Measurements from ENCODE around the gene PPAN. TPM values are rescaled to one million over a fixed set of nuclear protein-coding genes. Genes with fewer than 3 reads are reported as not detected.

PPAN gene
- polyA plus RNA-seq, 3 donors: 7.2 to 26.2 (median 7.6) TPM

- Mint-ChIP-seq H3K9me3 (no peaks in the 10 kb centered on the region), H3K27me3 (ENCODE audit: low read depth in 3 of 3) (no peaks in the 10 kb centered on the region), H3K4me1 (peaks cover 33% of the 10 kb centered on the region), H3K27ac (peak overlapping the region in 1 of 7 donors; percentile 20), H3K36me3 (peaks cover 33 to 50% of the 10 kb centered on the region in 2 donors), H3K4me3 (peak overlapping the region in 1 of 2 donors; percentile 24)
- Histone ChIP-seq H3K79me2 (ENCODE audit: insufficient read depth, low read length) (peaks cover 33% of the 10 kb centered on the region), H3K27me3 (ENCODE audit: control insufficient read depth in 2 of 2, insufficient read depth in 2 of 2, low read length in 2 of 2) (no peaks in the 10 kb centered on the region), H3K4me2 (replicated peaks; ENCODE audit: extremely low read depth, low read length, poor library complexity, severe bottlenecking) (no peak overlapping the region), H3K4me1 (ENCODE audit: control insufficient read depth in 1 of 2, insufficient read depth in 2 of 2, low read length in 2 of 2) (peaks cover 28 to 37% of the 10 kb centered on the region in 2 donors), H3K36me3 (replicated peaks in 1 of 2; ENCODE audit: control insufficient read depth in 1 of 2, insufficient read depth in 2 of 2, low read length in 2 of 2) (peaks cover 38% of the 10 kb centered on the region in 2 donors), H4K20me1 (ENCODE audit: insufficient read depth, low read length) (peaks cover 54% of the 10 kb centered on the region), H3K27ac (ENCODE audit: low read depth in 1 of 2, low read length in 2 of 2) (no peak overlapping the region), H3K4me3 (replicated peaks in 1 of 3; ENCODE audit: low read depth in 2 of 3, low read length in 3 of 3) (no peak overlapping the region), H3K9me3 (replicated peaks in 1 of 2; ENCODE audit: control insufficient read depth in 1 of 2, insufficient read depth in 1 of 2, low read length in 2 of 2) (no peaks in the 10 kb centered on the region), H3K9ac (ENCODE audit: insufficient read depth, low read length, poor library complexity, severe bottlenecking) (no peak overlapping the region), H2AFZ (ENCODE audit: insufficient read depth, low read depth, low read length, poor library complexity, severe bottlenecking) (no peak overlapping the region)
- TF ChIP-seq, protein P1, sequence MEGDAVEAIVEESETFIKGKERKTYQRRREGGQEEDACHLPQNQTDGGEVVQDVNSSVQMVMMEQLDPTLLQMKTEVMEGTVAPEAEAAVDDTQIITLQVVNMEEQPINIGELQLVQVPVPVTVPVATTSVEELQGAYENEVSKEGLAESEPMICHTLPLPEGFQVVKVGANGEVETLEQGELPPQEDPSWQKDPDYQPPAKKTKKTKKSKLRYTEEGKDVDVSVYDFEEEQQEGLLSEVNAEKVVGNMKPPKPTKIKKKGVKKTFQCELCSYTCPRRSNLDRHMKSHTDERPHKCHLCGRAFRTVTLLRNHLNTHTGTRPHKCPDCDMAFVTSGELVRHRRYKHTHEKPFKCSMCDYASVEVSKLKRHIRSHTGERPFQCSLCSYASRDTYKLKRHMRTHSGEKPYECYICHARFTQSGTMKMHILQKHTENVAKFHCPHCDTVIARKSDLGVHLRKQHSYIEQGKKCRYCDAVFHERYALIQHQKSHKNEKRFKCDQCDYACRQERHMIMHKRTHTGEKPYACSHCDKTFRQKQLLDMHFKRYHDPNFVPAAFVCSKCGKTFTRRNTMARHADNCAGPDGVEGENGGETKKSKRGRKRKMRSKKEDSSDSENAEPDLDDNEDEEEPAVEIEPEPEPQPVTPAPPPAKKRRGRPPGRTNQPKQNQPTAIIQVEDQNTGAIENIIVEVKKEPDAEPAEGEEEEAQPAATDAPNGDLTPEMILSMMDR (IDR thresholded peaks at IDR 0.05): no peak
- no peak for DNase-seq
- intact Hi-C loops (cut with micrococcal nuclease): no loop called here
- 95% methylated on average over 14 of the region's 21 CpGs for WGBS (ENCODE audit: insufficient coverage)
Measured at GRCh38 chr19:10116866-10117616, 10.9 kb downstream of the PPAN start.

GRCh38 chr19:10118960-10119359 is 12.8 kb downstream of the PPAN start:
- Histone ChIP-seq H3K9me3 (replicated peaks in 1 of 2; ENCODE audit: control insufficient read depth in 1 of 2, insufficient read depth in 1 of 2, low read length in 2 of 2) (no peaks in the 10 kb centered on the region), H3K36me3 (replicated peaks in 1 of 2; ENCODE audit: control insufficient read depth in 1 of 2, insufficient read depth in 2 of 2, low read length in 2 of 2) (peaks cover 38% of the 10 kb centered on the region in 2 donors), H3K9ac (ENCODE audit: insufficient read depth, low read length, poor library complexity, severe bottlenecking) (peak overlapping the region; percentile 81), H3K4me1 (ENCODE audit: control insufficient read depth in 1 of 2, insufficient read depth in 2 of 2, low read length in 2 of 2) (peaks cover 25 to 34% of the 10 kb centered on the region in 2 donors), H3K27me3 (ENCODE audit: control insufficient read depth in 2 of 2, insufficient read depth in 2 of 2, low read length in 2 of 2) (no peaks in the 10 kb centered on the region), H4K20me1 (ENCODE audit: insufficient read depth, low read length) (peaks cover 54% of the 10 kb centered on the region), H2AFZ (ENCODE audit: insufficient read depth, low read depth, low read length, poor library complexity, severe bottlenecking) (peak overlapping the region; percentile 88), H3K27ac (ENCODE audit: low read depth in 1 of 2, low read length in 2 of 2) (peak overlapping the region; percentile 73 to 88), H3K79me2 (ENCODE audit: insufficient read depth, low read length) (peaks cover 33% of the 10 kb centered on the region), H3K4me2 (replicated peaks; ENCODE audit: extremely low read depth, low read length, poor library complexity, severe bottlenecking) (peak overlapping the region; percentile 94), H3K4me3 (replicated peaks in 1 of 3; ENCODE audit: low read depth in 2 of 3, low read length in 3 of 3) (peak overlapping the region; percentile 79 to 98 (median 98))
- Mint-ChIP-seq H3K4me1 (peaks cover 25% of the 10 kb centered on the region), H3K9me3 (no peaks in the 10 kb centered on the region), H3K27me3 (ENCODE audit: low read depth in 3 of 3) (no peaks in the 10 kb centered on the region), H3K4me3 (peak overlapping the region; percentile 87 to 92), H3K27ac (peak overlapping the region; percentile 81 to 94 (median 88)), H3K36me3 (peaks cover 33 to 46% of the 10 kb centered on the region in 2 donors)
- intact Hi-C loops (cut with micrococcal nuclease): loop anchor here in 1 of 2 donors (1.0 kb wide), 1 partner anchor 13 kb away; the partner anchor contains the start of gene PPAN
- TF ChIP-seq, protein P1 (IDR thresholded peaks at IDR 0.05): no peak
- DNase-seq: no peak
- 54% methylated on average over 11 of the region's 12 CpGs for WGBS (ENCODE audit: insufficient coverage)
